ENCODE measurements around the gene RAB40B. TPM values are rescaled to one million over a fixed set of nuclear protein-coding genes. Genes with fewer than 3 reads are reported as not detected.

The RAB40B gene
- total and polyA plus RNA-seq, 2 of the 13 experiments (the other 11 are each of a cell fraction or from before 2014, with no cell fraction given): 6.2 to 6.5 TPM

- TF ChIP-seq, protein P1, sequence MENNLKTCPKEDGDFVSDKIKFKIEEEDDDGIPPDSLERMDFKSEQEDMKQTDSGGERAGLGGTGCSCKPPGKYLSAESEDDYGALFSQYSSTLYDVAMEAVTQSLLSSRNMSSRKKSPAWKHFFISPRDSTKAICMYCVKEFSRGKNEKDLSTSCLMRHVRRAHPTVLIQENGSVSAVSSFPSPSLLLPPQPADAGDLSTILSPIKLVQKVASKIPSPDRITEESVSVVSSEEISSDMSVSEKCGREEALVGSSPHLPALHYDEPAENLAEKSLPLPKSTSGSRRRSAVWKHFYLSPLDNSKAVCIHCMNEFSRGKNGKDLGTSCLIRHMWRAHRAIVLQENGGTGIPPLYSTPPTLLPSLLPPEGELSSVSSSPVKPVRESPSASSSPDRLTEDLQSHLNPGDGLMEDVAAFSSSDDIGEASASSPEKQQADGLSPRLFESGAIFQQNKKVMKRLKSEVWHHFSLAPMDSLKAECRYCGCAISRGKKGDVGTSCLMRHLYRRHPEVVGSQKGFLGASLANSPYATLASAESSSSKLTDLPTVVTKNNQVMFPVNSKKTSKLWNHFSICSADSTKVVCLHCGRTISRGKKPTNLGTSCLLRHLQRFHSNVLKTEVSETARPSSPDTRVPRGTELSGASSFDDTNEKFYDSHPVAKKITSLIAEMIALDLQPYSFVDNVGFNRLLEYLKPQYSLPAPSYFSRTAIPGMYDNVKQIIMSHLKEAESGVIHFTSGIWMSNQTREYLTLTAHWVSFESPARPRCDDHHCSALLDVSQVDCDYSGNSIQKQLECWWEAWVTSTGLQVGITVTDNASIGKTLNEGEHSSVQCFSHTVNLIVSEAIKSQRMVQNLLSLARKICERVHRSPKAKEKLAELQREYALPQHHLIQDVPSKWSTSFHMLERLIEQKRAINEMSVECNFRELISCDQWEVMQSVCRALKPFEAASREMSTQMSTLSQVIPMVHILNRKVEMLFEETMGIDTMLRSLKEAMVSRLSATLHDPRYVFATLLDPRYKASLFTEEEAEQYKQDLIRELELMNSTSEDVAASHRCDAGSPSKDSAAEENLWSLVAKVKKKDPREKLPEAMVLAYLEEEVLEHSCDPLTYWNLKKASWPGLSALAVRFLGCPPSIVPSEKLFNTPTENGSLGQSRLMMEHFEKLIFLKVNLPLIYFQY (CRISPR knock-in tag; IDR thresholded peaks at IDR 0.05; ENCODE audit: borderline replicate concordance): peak; percentile 76; the same call in 1 of the 2 replicates
- TF ChIP-seq CHD4 (IDR thresholded peaks at IDR 0.05; ENCODE audit: borderline replicate concordance, low read length): no peak
- TF ChIP-seq ZNF777 (CRISPR knock-in tag; IDR thresholded peaks at IDR 0.05): peak; percentile 80
- peak; percentile 84 for TF ChIP-seq HNRNPLL (IDR thresholded peaks at IDR 0.05; ENCODE audit: low read depth, low read length, poor library complexity, severe bottlenecking)
- peak; percentile 87; the same call in 1 of the 2 replicates for TF ChIP-seq FOXK1 (CRISPR knock-in tag; IDR thresholded peaks at IDR 0.05; ENCODE audit: borderline replicate concordance, low read depth)
- peak; percentile 37; the same call in 1 of the 2 replicates for TF ChIP-seq MTA1 (CRISPR knock-in tag; IDR thresholded peaks at IDR 0.05; ENCODE audit: borderline replicate concordance)
- peak; percentile 65 for TF ChIP-seq MED8 (CRISPR knock-in tag; IDR thresholded peaks at IDR 0.05; ENCODE audit: insufficient replicate concordance)
- no peak for TF ChIP-seq PLRG1 (conservative IDR thresholded peaks at IDR 0.05)
- no peak for TF ChIP-seq NFATC3 (CRISPR knock-in tag; IDR thresholded peaks at IDR 0.05)
- no peak for TF ChIP-seq SOX6 (IDR thresholded peaks at IDR 0.05)
- TF ChIP-seq SOX6 (CRISPR knock-in tag; IDR thresholded peaks at IDR 0.05): 0 out of 2 replicates have a peak, but pooled peaks have one; percentile 31
- TF ChIP-seq PRPF4 (IDR thresholded peaks at IDR 0.05; ENCODE audit: low read depth, low read length, poor library complexity, severe bottlenecking): no peak
- peak; percentile 75 for TF ChIP-seq ZNF589 (CRISPR knock-in tag; conservative IDR thresholded peaks at IDR 0.05)
- 0 out of 2 replicates have a peak, but pooled peaks have one; percentile 41 for TF ChIP-seq ZNF567 (CRISPR knock-in tag; IDR thresholded peaks at IDR 0.05; ENCODE audit: borderline replicate concordance)
- peak; percentile 95; the same call in 1 of the 2 replicates for TF ChIP-seq ELK4 (CRISPR knock-in tag; IDR thresholded peaks at IDR 0.05; ENCODE audit: borderline replicate concordance)
- peak; percentile 42; the same call in 1 of the 2 replicates for TF ChIP-seq GLI4 (CRISPR knock-in tag; IDR thresholded peaks at IDR 0.05; ENCODE audit: borderline replicate concordance)
- TF ChIP-seq, protein P2, sequence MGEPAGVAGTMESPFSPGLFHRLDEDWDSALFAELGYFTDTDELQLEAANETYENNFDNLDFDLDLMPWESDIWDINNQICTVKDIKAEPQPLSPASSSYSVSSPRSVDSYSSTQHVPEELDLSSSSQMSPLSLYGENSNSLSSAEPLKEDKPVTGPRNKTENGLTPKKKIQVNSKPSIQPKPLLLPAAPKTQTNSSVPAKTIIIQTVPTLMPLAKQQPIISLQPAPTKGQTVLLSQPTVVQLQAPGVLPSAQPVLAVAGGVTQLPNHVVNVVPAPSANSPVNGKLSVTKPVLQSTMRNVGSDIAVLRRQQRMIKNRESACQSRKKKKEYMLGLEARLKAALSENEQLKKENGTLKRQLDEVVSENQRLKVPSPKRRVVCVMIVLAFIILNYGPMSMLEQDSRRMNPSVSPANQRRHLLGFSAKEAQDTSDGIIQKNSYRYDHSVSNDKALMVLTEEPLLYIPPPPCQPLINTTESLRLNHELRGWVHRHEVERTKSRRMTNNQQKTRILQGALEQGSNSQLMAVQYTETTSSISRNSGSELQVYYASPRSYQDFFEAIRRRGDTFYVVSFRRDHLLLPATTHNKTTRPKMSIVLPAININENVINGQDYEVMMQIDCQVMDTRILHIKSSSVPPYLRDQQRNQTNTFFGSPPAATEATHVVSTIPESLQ (CRISPR knock-in tag; conservative IDR thresholded peaks at IDR 0.05): no peak; the same call in 1 of the 2 replicates
- no peak for TF ChIP-seq ZNF703 (CRISPR knock-in tag; IDR thresholded peaks at IDR 0.05; ENCODE audit: borderline replicate concordance)
- TF ChIP-seq ZNF670 (CRISPR knock-in tag; IDR thresholded peaks at IDR 0.05; ENCODE audit: borderline replicate concordance): peak; percentile 90; the same call in 1 of the 2 replicates
- no peak for TF ChIP-seq ZNF605 (CRISPR knock-in tag; IDR thresholded peaks at IDR 0.05)
- no peak for TF ChIP-seq ZMYM2 (CRISPR knock-in tag; IDR thresholded peaks at IDR 0.05)
- no peak for TF ChIP-seq HMGA1 (CRISPR knock-in tag; conservative IDR thresholded peaks at IDR 0.05)
- 0 out of 2 replicates have a peak, but pooled peaks have one; percentile 12 for TF ChIP-seq ZNF629 (CRISPR knock-in tag; conservative IDR thresholded peaks at IDR 0.05)
- no peak for TF ChIP-seq ZNF878 (CRISPR knock-in tag; IDR thresholded peaks at IDR 0.05)
Observed at GRCh38 chr17:82648165-82648668, 50.3 kb downstream of the RAB40B start, which contains the start of gene WDR45B (continued).
